ENCODE data around the gene DEPDC4.
"Not testable (repeated sequence)": the region's sequence is repeated elsewhere in the genome, so short reads cannot be mapped to it uniquely, and the experiment has no call there.

Gene DEPDC4

DNA sequence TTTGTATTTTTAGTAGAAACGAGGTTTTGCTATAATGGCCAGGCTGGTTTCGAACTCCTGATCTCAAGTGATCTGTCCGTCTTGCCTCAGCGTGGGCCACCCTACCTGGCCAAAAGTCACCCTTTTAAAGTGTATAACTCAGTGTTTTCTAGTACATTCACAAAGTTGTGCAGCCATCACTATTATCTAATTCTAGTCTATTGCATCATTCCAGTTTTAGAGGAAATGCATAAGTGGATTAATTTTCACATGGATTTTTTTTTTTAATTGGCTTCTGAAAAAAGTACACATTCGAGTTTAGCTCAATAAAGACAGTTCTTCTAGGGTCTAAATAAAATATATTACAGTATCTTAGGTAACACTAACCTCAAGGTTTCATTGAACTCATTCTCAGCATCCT is 3.7 kb downstream of the DEPDC4 start:
- no peak for DNase-seq

DNA sequence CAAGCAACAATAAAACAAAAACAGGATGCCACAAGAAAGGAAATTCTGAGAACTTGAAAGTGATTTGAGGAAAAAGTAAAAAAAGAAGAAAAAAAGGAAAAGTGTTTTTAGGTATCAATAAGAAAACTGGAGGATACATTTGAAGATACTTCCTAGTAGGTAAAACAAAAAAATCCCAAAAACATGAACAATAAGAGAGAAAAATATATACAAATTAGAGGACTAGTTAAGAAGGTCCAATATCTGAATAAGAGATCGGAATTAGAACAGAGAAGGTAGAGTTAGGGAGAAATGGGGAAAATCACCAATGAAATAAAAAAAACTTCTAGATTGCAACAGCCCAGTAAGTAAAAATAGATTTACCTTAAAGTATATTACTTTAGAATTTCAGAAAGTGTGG is 8.8 kb downstream of the DEPDC4 start:
- DNase-seq, result no peak

DNA sequence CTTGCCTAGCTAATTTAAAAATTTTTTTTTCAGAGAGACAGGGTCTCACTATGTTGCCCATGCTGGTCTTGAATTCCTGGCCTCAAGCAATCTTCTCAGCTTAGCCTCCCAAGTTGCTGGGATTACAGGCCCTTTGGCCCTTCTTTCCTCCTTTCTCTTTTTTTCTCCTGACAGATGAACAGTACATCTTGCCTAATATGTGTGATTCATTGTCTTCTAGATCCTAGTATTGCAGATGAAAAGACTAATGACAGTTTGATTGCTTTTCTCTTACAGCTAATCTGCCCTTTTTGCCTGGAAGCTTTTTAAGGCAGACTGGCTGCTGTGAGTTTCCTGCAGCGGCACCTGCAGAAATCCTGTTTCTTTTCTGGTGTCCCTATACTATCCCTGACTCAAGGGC is 12.0 kb downstream of the DEPDC4 start:
- no peak for DNase-seq

DNA sequence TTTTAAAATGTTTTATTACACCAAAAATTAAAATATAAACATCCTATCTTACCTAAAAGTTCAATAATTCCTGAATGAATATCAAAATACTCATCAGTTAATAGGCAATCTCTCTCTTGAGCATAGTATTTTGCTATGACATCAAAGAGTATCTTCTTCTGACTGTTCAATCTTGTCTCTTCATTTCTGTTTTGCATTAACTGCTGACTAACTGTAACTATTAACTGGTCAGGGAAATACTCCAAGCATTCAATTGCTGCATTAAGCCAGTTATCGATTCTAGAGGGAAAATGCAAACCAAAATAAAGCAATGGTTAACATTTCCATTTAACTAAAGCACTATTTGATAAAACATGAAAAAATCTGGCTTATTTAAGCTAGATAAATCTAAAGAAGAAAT is 13.4 kb downstream of the DEPDC4 start:
- no peak for DNase-seq

DNA sequence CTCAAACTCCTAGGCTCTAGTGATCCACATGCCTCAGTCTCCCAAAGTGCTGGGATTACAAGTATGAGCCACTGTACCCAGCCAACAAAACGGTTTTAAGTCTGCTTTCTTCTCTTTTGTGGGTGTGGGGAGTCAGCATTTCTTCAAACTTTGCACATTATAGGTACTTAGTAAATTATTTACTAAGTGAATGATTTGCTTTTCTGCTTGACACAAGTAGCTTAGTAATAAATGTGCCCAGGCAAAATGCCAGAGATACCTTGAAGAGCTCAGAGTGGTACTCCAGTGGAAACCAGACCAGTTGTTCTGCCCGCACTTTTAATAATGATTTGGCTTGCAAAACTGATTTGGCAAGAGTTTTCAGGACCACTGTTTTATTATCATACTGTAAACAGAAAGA is 15.0 kb downstream of the DEPDC4 start:
- DNase-seq, result no peak

DNA sequence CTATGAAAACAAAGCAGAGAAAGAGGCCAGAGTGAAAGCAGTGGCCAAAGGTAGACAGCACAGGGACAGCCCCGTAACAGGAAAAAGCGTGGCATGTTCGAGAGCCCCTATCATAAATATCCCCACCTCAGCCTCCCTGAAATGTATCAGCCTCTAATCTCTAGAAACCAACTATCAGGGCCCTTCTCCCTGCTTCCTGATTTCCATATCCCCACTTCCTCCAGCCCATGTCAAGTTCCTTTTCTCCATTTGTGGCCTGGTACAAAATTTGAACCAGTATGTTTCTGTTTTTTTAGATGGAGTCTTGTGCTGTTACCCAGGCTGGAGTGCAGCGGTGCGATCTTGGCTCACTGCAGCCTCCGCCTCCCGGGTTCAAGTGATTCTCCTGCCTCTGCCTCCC is 16.9 kb downstream of the DEPDC4 start:
- DNase-seq, result no peak

DNA sequence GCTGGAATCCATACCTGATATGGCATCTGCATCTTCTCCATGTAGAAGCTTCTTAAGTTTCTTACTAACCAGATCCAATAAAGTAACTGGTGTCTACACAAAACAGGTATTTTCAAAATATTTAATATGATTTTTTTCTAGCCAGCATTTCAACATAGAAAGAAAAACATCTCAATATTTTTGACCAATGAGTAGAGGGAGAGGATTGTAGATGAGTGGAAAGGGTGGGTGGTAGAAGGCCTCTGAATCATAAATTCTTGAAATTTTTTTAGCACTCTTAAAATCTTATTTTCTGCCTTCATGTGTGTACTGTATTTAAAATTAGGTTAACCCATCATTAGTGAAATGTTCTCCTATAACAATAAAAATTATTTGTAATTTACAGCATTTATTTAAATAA is 18.0 kb downstream of the DEPDC4 start:
- no peak for DNase-seq

DNA sequence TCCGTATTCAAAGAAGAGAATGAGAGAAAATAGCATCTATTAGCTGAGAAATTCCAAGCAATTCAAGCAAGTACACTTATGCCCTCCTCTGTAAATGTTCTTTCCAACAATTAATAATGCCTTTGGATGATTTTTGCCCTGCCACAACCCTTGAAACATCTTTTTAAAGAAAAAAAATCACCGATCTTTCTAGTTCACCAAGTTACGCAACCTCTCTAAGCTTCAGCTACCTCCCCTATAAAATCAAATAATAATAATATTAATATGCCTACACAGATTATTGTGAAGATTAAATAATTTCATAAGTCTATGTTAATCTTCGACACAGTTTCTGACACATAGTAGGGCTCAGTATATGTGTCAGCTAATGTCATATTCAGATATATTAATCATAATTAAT is 19.1 kb downstream of the DEPDC4 start:
- DNase-seq, result no peak

DNA sequence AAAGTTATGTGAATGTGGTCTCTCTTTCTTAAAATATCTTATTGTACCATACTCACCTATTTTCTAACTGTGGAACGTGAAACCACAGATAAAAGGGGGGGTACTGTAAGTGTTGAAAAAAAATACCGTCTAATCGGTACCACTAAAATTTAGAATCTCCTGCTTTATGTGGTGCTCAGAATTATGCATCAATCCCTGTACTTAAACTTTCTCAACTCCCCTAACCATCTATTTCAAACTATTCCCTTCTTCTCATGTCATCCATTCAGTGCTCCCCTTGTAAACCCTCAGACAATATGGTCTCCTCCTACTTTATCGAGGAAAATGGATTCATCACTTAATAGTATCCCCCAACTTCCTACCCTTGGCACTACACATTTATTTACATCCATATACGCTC is 23.7 kb downstream of the DEPDC4 start:
- no peak for DNase-seq

DNA sequence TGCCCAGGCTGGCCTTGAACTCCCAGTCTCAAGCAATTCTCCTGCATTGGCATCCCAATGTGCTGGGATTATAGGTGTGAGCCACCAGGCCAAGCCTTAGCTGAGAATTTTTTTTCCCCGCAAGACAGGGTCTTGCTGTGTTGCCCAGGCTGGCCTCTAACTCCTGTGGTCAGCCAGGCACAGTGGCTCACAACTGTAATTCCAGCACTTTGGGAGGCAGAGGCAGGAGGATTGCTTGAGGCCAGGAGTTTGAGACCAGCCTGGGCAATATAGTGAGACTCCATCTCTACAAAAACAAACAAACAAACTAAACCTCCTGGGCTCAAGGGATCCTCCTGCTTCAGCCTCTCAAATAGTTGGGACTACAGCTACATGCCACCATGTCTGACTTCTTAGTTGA is 27.3 kb downstream of the DEPDC4 start:
- DNase-seq, result no peak

DNA sequence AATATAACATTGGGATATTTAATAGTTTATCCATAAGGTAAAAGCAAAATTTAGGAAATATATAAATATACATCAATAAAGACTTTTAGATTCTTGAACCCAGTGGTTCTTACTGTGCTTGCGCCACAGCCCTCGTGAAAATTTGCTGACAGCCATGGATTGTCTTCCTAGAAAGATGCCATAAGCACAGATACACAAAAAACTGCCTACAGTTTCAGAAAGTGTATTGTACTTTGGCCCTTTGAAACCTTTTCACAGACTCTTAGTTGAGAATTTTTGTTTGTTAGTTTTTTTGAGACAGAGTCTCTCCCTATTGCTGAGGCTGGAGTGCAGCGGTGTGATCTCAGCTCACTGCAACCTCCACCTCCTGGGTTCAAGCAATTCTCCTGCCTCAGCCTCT is 28.1 kb downstream of the DEPDC4 start:
- DNase-seq, result no peak

DNA sequence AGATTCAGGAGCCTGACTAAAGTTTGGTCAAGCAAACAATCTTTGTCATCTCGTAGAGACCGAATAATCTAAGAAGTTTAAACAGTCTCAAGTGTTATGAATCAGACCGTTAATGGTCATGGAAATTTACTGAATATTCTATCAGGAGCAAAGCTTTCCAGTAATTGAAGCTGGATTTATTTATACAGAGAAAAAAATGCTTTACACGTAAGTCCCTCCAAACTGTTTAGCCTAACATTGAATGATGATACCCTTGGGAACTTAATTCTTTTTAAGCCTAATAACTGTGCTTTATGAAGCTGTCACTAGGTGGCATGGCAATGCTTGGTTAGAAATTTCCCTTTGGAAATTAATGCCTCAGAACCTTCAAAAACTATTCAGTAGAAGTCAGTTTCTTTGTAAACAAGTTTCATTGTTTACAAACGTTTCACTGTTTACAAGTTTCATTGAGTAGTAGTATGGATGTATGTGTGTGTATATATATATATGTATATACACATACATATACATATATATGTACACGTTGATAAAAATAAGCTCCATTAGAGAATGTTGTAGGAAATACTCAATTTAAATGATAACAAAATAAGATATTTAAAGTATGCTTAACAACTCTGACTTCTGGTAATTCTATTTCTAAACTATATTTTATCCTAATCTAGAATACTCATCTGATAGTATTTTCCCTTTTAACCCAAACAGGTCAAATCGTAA is 32.1 kb downstream of the DEPDC4 start:
- peak; percentile 27 to 72 for DNase-seq

DNA sequence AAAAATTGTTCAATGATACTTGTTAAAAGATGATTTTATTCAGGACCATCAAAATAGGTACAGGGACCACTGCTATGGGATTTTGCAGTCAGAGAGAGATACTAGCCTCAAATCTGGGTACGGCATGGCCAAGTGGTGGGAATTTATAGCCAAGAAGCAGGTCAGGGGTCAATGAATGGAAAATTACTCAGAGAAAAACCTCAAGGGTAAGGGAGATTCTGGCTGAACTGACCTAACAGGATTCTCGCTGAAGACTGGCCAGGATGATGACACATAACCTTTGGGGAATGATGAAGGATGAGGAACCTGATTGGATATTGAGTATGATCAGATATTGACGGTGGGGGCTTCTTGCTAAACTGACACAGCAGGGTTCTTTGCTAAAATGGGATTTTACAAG is 32.7 kb downstream of the DEPDC4 start:
- no peak for DNase-seq

DNA sequence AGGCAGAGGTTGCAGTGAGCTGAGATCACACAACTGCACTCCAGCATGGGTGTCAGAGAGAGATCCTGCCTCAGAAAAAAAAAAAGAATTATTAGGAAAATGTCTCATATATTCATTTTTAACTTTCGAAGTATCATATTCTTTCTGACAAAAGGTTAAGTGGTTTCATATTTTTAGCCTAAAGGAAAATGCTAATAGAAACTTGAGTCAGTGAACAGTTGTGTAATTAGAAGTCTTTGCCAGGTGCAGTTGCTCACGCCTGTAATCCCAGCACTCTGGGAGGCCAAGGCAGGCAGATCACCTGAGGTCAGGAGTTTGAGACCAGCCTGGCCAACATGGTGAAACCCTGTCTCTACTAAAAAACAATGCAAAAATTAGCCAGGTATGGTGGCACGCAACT is 35.0 kb downstream of the DEPDC4 start:
- not testable (repeated sequence) for DNase-seq

DNA sequence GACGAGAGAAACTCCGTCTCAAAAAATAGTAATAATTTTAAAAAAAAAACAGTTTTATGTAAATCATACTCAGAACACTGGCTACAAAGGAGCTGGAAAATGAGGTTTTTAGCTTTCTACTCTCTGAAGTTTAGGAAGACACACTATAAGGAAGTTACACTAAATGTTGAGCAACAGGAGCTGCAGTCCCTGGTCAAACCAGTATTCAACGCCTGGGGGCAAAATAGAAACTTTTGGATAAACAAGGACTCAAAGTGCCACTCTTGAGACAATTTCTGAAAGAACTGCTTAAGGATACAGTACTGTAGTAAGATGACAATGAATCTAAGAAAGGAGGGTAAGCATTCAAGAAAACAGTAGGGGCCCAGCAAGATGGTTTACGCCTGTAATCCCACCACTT is 37.0 kb downstream of the DEPDC4 start:
- DNase-seq, result peak; percentile 30 to 41

DNA sequence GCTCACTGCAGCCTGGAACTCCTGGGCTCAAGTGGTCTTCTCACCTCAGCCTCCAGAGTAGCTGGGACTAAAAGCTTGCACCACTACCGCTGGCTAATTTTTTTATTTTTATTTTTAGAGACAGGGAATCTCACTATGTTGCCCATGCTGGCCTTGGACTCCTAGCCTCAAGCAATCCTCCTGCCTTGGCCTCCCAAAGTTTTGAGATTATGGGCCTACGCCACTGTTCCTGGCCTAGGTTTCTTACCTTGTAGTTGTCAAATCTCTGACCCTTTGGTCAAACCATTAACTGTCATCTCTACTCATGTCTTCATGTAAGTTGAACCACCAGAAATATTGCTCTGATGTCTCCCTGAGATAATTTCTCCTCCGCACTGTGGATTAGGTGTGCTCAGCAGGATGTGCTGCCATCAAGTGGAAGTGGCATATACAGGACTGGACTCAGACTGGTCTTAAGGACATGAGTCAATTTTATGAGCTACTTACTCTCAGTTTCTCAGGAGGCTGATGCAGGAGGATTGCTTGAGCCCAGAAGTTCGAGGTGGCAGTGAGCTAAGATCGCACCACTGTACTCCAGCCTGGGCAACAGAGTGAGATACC is 37.7 kb downstream of the DEPDC4 start:
- peak in 1 of 2 donors; percentile 5 for DNase-seq

DNA sequence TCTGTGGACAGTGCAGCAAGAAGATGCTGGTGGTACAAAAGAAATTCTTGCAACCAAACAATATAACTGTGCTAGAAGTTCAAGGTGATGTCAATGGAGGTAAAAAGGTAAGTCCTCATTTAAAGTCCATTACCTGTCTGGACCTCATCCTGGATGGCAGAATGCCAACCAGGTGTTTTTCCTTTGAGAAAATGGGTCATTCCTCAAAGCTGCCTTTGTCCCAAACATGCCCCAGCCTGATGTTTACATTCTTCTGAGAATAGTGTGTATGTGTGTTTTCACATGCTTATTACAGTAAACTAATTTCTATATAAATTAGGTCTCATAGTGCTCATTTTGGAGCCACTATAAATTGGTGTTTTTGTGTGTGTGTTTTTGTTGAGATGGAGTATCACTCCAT is 41.4 kb downstream of the DEPDC4 start:
- DNase-seq, result no peak

DNA sequence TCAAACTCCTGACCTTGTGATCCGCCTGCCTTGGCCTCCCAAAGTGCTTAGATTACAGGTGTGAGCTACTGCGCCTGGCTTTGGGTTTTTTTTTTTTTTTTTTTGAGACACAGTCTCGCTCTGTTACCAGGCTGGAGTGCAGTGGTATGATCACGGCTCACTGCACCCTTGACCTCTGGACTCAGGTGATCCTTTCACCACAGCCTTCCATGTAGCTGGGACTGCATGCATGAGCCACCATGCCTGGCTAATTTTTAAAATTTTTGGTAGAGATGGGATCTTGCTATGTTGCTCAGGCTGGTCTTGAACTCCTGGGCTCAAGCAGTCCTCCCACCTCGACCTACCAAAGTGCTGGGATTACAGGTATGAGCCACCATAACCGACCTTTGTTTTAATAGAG is 44.7 kb downstream of the DEPDC4 start:
- DNase-seq, result not testable (repeated sequence)

DNA sequence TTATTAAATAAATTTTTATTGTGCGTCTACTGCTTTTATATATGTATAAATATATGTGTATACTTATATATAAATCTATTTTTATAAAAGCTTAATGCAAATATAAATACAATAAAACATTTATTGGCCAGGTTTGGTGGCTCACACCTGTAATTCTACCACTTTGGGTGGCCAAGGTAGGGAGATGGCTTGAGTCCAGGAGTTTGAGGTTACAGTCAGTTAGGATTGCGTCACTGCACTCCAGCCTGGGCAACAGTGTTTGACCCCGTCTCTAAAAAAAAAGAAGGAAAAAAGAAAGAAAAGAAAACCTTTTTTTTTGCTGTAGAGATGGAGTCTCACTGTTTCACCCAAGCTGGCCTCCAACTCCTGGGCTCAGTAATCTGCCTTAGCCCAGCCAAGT is 45.4 kb downstream of the DEPDC4 start:
- DNase-seq, result no peak

DNA sequence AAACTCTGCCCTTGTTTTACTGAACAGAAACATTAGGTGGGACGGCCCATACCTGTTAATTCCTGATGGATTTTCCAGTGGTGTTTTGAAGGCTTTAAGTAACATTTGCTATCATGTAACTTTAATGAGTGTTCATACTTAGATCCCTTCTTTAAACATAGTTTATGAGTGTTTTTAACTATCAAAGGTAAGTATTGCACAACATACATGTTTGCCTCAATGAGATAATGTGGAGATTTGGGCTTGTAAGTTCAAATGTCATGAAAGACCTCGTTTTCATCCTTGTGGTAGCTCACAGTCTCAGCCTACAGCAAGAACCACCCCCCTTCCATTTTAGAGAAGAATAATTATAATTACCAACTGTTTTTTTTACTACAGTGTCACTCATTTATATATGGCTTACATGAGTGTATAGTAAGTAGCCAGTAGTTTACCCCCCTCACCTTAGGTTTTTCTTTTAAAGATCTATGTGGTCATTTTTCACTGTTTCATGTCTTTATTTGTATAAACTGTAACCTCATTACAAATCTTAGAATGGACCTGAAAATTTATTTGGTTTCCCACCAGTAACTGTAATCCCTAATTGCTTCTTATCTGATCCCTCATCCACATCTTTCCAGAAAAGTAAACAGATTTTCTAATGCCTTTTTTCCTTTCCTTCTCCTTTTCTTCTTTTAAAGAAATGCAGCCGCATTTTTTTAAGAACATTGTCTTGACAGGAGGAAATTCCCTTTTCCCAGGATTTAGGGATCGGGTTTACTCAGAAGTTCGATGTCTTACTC is 47.4 kb downstream of the DEPDC4 start:
- DNase-seq, result no peak

DNA sequence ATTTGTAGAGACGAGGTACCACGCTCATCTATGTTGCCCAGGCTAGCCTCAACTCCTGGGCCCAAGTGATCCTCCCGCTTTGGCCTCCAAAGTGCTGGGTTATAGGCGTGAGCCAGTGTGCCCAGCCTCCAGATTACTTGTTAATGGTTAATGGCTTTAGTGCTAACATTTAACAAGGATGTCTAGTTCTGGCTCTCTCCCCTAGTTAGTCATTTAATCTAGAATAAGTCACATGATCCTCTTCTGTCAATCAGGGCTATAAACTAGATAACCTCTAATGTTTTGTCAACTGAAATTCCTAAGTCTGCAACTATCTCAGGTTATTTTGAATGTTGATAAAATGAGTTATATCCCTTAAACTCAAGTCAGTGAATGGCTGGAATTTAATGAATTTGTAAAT is 50.5 kb downstream of the DEPDC4 start:
- DNase-seq, result no peak

DNA sequence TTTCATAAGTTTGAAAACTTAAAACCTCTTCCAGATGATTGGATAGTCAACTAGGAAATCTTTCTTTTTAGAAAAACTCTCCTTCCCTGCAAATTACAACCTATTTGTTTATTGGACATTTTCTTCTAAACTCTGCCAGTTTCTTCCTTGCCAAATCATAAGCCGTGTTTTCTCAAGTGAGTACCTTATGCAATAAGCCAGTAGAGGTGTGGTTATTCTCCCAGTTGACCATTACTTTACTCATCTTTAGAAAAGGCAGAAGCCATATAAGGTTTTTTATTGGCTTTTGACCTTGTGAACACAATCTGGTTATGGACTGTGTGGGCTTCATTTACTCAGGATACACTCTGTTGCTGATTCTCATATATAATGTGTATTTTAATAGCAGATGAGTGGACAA is 51.7 kb downstream of the DEPDC4 start:
- DNase-seq, result no peak

DNA sequence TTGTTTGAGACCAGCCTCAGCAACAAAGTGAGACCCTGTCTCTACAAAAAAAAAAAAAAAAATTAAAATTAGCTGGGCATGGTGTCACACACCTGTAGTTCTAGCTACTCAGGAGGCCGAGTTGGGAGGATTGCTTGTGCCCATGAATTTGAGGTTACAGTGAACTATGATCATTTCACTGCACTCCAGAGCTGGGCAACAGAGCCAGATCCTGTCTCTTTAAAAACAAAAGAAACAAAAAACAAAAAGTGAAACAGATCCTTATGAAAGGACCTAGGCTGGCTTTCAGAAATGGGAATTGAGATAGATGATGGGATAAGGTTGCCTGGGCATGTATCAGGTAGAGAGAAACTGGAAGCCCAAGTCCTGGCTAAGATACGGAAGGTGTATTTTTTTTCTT is 52.4 kb downstream of the DEPDC4 start:
- DNase-seq, result no peak
